ENCODE data around the gene GJA3. TPM values are rescaled to one million over a fixed set of nuclear protein-coding genes. Genes with fewer than 3 reads are reported as not detected.

The GJA3 gene
- total and polyA plus RNA-seq, 2 donors (not counting 1 experiment from before 2014, with no cell fraction given) = 0.28 to 0.59 TPM

GRCh38 chr13:20099319-20099718, 61.5 kb downstream of the GJA3 start:
- Mint-ChIP-seq H3K9me3 (ENCODE audit: insufficient read depth) (no peaks in the 10 kb centered on the region), H3K27me3 (peaks cover 48% of the 10 kb centered on the region), H3K4me1 (no peaks in the 10 kb centered on the region), H3K4me3 (no peak overlapping the region), H3K27ac (no peak overlapping the region)
- peaks cover 0 to 10% (median 7%) of the 10 kb centered on the region in 4 experiments for H3K27me3 ChIP-seq (replicated peaks in 1 of 4; ENCODE audit: control extremely low read depth in 1 of 4, control insufficient read depth in 3 of 4, insufficient read depth in 4 of 4, low read length in 3 of 4)
- H3K4me1 ChIP-seq (ENCODE audit: control insufficient read depth in 2 of 2, insufficient read depth in 2 of 2, low read length in 2 of 2) = no peaks in the 10 kb centered on the region
- intact Hi-C loops (cut with micrococcal nuclease) = no loop called here
- H3K9me3 ChIP-seq (ENCODE audit: control extremely low read depth in 1 of 3, control insufficient read depth in 2 of 3, insufficient read depth in 1 of 3, low read length in 2 of 3) = peaks cover 0 to 4% (median 0%) of the 10 kb centered on the region in 3 donors
- WGBS (ENCODE audit: insufficient coverage) = 68% methylated on average over 7 of the region's 9 CpGs
- no peak overlapping the region for H3K27ac ChIP-seq (ENCODE audit: low read length in 2 of 2)
- H3K36me3 ChIP-seq (replicated peaks in 1 of 2; ENCODE audit: control extremely low read depth in 1 of 2, control insufficient read depth in 1 of 2, extremely low read depth in 1 of 2, insufficient read depth in 2 of 2, low read length in 1 of 2) = no peaks in the 10 kb centered on the region
- no peaks in the 10 kb centered on the region for H4K20me1 ChIP-seq (ENCODE audit: control insufficient read depth, insufficient read depth, low read length, poor library complexity, severe bottlenecking)
- TF ChIP-seq CTCF (IDR thresholded peaks at IDR 0.05) (no peak), EZH2 (IDR thresholded peaks at IDR 0.05; ENCODE audit: borderline replicate concordance, insufficient read depth, low read depth, low read length, poor library complexity, severe bottlenecking) (no peak)
- no peak overlapping the region for H2AFZ ChIP-seq (ENCODE audit: insufficient read depth, low read depth, low read length, poor library complexity, severe bottlenecking)
- H3K9ac ChIP-seq (ENCODE audit: low read length) = no peak overlapping the region
- H3K4me2 ChIP-seq (replicated peaks; ENCODE audit: low read depth, low read length, poor library complexity, severe bottlenecking) = no peak overlapping the region
- no peak for DNase-seq
- POLR2A ChIA-PET = no interaction called here
- no peaks in the 10 kb centered on the region for H3K79me2 ChIP-seq (ENCODE audit: control insufficient read depth, insufficient read depth, low read length)
- CTCF ChIA-PET = no interaction called here
- no peak overlapping the region for H3K4me3 ChIP-seq (ENCODE audit: control extremely low read depth in 1 of 5, extremely low read depth in 1 of 5, insufficient read depth in 1 of 5, low read depth in 2 of 5, low read length in 4 of 5)
- no peak for ATAC-seq (ENCODE audit: low read depth)

- H3K4me2 ChIP-seq (replicated peaks; ENCODE audit: low read depth, low read length, poor library complexity, severe bottlenecking) = no peak overlapping the region
- H3K4me1 ChIP-seq (ENCODE audit: control insufficient read depth in 2 of 2, insufficient read depth in 2 of 2, low read length in 2 of 2) = no peaks in the 10 kb centered on the region
- H3K4me1 Mint-ChIP-seq = no peaks in the 10 kb centered on the region
- intact Hi-C loops (cut with micrococcal nuclease) = no loop called here
- H2AFZ ChIP-seq (ENCODE audit: insufficient read depth, low read depth, low read length, poor library complexity, severe bottlenecking) = no peak overlapping the region
- H3K27ac ChIP-seq (ENCODE audit: low read length in 2 of 2) = no peak overlapping the region
- no peaks in the 10 kb centered on the region for H4K20me1 ChIP-seq (ENCODE audit: control insufficient read depth, insufficient read depth, low read length, poor library complexity, severe bottlenecking)
- H3K4me3 ChIP-seq (ENCODE audit: control extremely low read depth in 1 of 5, extremely low read depth in 1 of 5, insufficient read depth in 1 of 5, low read depth in 2 of 5, low read length in 4 of 5) = no peak overlapping the region
- TF ChIP-seq EZH2 (IDR thresholded peaks at IDR 0.05; ENCODE audit: borderline replicate concordance, insufficient read depth, low read depth, low read length, poor library complexity, severe bottlenecking) (no peak), CTCF (IDR thresholded peaks at IDR 0.05) (no peak)
- DNase-seq (no peak), ATAC-seq (ENCODE audit: low read depth) (no peak)
- peaks cover 11% of the 10 kb centered on the region for H3K27me3 Mint-ChIP-seq
- CTCF ChIA-PET = no interaction called here
- WGBS (ENCODE audit: insufficient coverage) = 80% methylated on average over 6 of the region's 6 CpGs
- H3K9me3 Mint-ChIP-seq (ENCODE audit: insufficient read depth) = no peaks in the 10 kb centered on the region
- no peak overlapping the region for H3K27ac Mint-ChIP-seq
- no peak overlapping the region for H3K4me3 Mint-ChIP-seq
- POLR2A ChIA-PET = no interaction called here
- peaks cover 0 to 4% (median 0%) of the 10 kb centered on the region in 3 donors for H3K9me3 ChIP-seq (ENCODE audit: control extremely low read depth in 1 of 3, control insufficient read depth in 2 of 3, insufficient read depth in 1 of 3, low read length in 2 of 3)
- H3K27me3 ChIP-seq (replicated peaks in 1 of 4; ENCODE audit: control extremely low read depth in 1 of 4, control insufficient read depth in 3 of 4, insufficient read depth in 4 of 4, low read length in 3 of 4) = peaks cover 0 to 2% (median under 1%) of the 10 kb centered on the region in 4 experiments
- H3K79me2 ChIP-seq (ENCODE audit: control insufficient read depth, insufficient read depth, low read length) = no peaks in the 10 kb centered on the region
- H3K36me3 ChIP-seq (replicated peaks in 1 of 2; ENCODE audit: control extremely low read depth in 1 of 2, control insufficient read depth in 1 of 2, extremely low read depth in 1 of 2, insufficient read depth in 2 of 2, low read length in 1 of 2) = no peaks in the 10 kb centered on the region
- no peak overlapping the region for H3K9ac ChIP-seq (ENCODE audit: low read length)
These were observed 66.9 kb downstream of the GJA3 start for GRCh38 chr13:20093951-20094350.
